ENCODE measurements around the gene SERPINA9.

Gene SERPINA9

GRCh38 chr14:94462219-94462551 lies 13.8 kb downstream of the SERPINA9 start:
- no peak for DNase-seq (ENCODE audit: low read depth)

GRCh38 chr14:94461526-94462218 lies 14.3 kb downstream of the SERPINA9 start:
- DNase-seq (ENCODE audit: low read depth): no peak

- DNase-seq (ENCODE audit: low read depth): no peak
These were observed 15.2 kb downstream of the SERPINA9 start for GRCh38 chr14:94460631-94461416.

- no peak for DNase-seq (ENCODE audit: low read depth)
These were observed 17.3 kb downstream of the SERPINA9 start for GRCh38 chr14:94458558-94459205.

- DNase-seq (ENCODE audit: low read depth): no peak
These were observed 17.9 kb downstream of the SERPINA9 start for GRCh38 chr14:94458096-94458495.

GRCh38 chr14:94455928-94456327 lies 20.1 kb downstream of the SERPINA9 start:
- DNase-seq (ENCODE audit: low read depth): no peak

GRCh38 chr14:94451826-94452225 lies 24.2 kb downstream of the SERPINA9 start:
- no peak for DNase-seq (ENCODE audit: low read depth)

- no peak for DNase-seq (ENCODE audit: low read depth)
These were observed 24.8 kb downstream of the SERPINA9 start for GRCh38 chr14:94451091-94451771.

GRCh38 chr14:94450722-94451090 lies 25.3 kb downstream of the SERPINA9 start:
- no peak for DNase-seq (ENCODE audit: low read depth)

GRCh38 chr14:94449930-94450329 lies 26.1 kb downstream of the SERPINA9 start:
- DNase-seq (ENCODE audit: low read depth): no peak

GRCh38 chr14:94448071-94448808 lies 27.8 kb downstream of the SERPINA9 start:
- no peak for DNase-seq (ENCODE audit: low read depth)

- DNase-seq (ENCODE audit: low read depth): no peak
These were observed 28.8 kb downstream of the SERPINA9 start for GRCh38 chr14:94447206-94447605.

- no peak for DNase-seq (ENCODE audit: low read depth)
These were observed 29.9 kb downstream of the SERPINA9 start for GRCh38 chr14:94446126-94446525.

GRCh38 chr14:94445003-94445402 lies 31.0 kb downstream of the SERPINA9 start:
- DNase-seq (ENCODE audit: low read depth): no peak

GRCh38 chr14:94441531-94442205 lies 34.3 kb downstream of the SERPINA9 start:
- no peak for DNase-seq (ENCODE audit: low read depth)

- no peak for DNase-seq (ENCODE audit: low read depth)
These were observed 34.9 kb downstream of the SERPINA9 start for GRCh38 chr14:94441130-94441529.

- DNase-seq (ENCODE audit: low read depth): no peak
These were observed 36.4 kb downstream of the SERPINA9 start for GRCh38 chr14:94439453-94440057.

- no peak for DNase-seq (ENCODE audit: low read depth)
These were observed 47.4 kb downstream of the SERPINA9 start for GRCh38 chr14:94428610-94429009.

- no peak for DNase-seq (ENCODE audit: low read depth)
These were observed 48.9 kb downstream of the SERPINA9 start for GRCh38 chr14:94427016-94427613.

- DNase-seq (ENCODE audit: low read depth): no peak
These were observed 49.5 kb downstream of the SERPINA9 start for GRCh38 chr14:94426526-94426925.

GRCh38 chr14:94424371-94424770 lies 51.6 kb downstream of the SERPINA9 start:
- DNase-seq (ENCODE audit: low read depth): no peak

All from activated T-cell treated with anti-CD3 and anti-CD28 coated beads for 1 hour (primary cell).